ENCODE measurements around the gene TSC1. TPM values are rescaled to one million over a fixed set of nuclear protein-coding genes. Genes with fewer than 3 reads are reported as not detected.

Gene TSC1
- total RNA-seq, 1 donor from 2014 or later: 52.8 TPM

- intact Hi-C loops (cut with micrococcal nuclease): no loop called here
- H3K27me3 ChIP-seq (ENCODE audit: low read depth): no peaks in the 10 kb centered on the region
- H3K36me3 ChIP-seq: no peaks in the 10 kb centered on the region
- no peak for DNase-seq
- no peaks in the 10 kb centered on the region for H3K9me3 ChIP-seq (replicated peaks)
- no peak overlapping the region for H3K4me3 ChIP-seq
- H3K27ac ChIP-seq (replicated peaks): no peak overlapping the region
- TF ChIP-seq CTCF (IDR thresholded peaks at IDR 0.05; ENCODE audit: borderline replicate concordance): no peak
- H3K4me1 ChIP-seq: peaks cover 29% of the 10 kb centered on the region
Observed at GRCh38 chr9:132948482-132949050, 4.2 kb upstream of the TSC1 start.

- no peaks in the 10 kb centered on the region for H3K9me3 ChIP-seq (replicated peaks)
- H3K4me1 ChIP-seq: peaks cover 37% of the 10 kb centered on the region
- H3K36me3 ChIP-seq: no peaks in the 10 kb centered on the region
- DNase-seq: no peak
- no peak overlapping the region for H3K27ac ChIP-seq (replicated peaks)
- intact Hi-C loops (cut with micrococcal nuclease): no loop called here
- TF ChIP-seq CTCF (IDR thresholded peaks at IDR 0.05; ENCODE audit: borderline replicate concordance): no peak
- H3K4me3 ChIP-seq: no peak overlapping the region
- H3K27me3 ChIP-seq (ENCODE audit: low read depth): no peaks in the 10 kb centered on the region
Observed at GRCh38 chr9:132947756-132948155, 3.3 kb upstream of the TSC1 start.

- no peak for TF ChIP-seq CTCF (IDR thresholded peaks at IDR 0.05; ENCODE audit: borderline replicate concordance)
- Histone ChIP-seq H3K36me3 (no peaks in the 10 kb centered on the region), H3K27ac (replicated peaks) (peak overlapping the region; percentile 28), H3K4me1 (peaks cover 47% of the 10 kb centered on the region), H3K4me3 (no peak overlapping the region), H3K27me3 (ENCODE audit: low read depth) (no peaks in the 10 kb centered on the region), H3K9me3 (replicated peaks) (no peaks in the 10 kb centered on the region)
- intact Hi-C loops (cut with micrococcal nuclease): no loop called here
- no peak for DNase-seq
Observed at GRCh38 chr9:132946631-132947295, 2.3 kb upstream of the TSC1 start.

GRCh38 chr9:132946211-132946610 is 1.8 kb upstream of the TSC1 start:
- peak overlapping the region; percentile 28 for H3K27ac ChIP-seq (replicated peaks)
- no peaks in the 10 kb centered on the region for H3K27me3 ChIP-seq (ENCODE audit: low read depth)
- no peak overlapping the region for H3K4me3 ChIP-seq
- no peak for TF ChIP-seq CTCF (IDR thresholded peaks at IDR 0.05; ENCODE audit: borderline replicate concordance)
- peaks cover 53% of the 10 kb centered on the region for H3K4me1 ChIP-seq
- H3K36me3 ChIP-seq: no peaks in the 10 kb centered on the region
- DNase-seq: no peak
- H3K9me3 ChIP-seq (replicated peaks): no peaks in the 10 kb centered on the region
- intact Hi-C loops (cut with micrococcal nuclease): no loop called here

GRCh38 chr9:132945186-132946130 is 1.0 kb upstream of the TSC1 start:
- intact Hi-C loops (cut with micrococcal nuclease): no loop called here
- H3K9me3 ChIP-seq (replicated peaks): no peaks in the 10 kb centered on the region
- TF ChIP-seq CTCF (IDR thresholded peaks at IDR 0.05; ENCODE audit: borderline replicate concordance): no peak
- no peaks in the 10 kb centered on the region for H3K27me3 ChIP-seq (ENCODE audit: low read depth)
- no peaks in the 10 kb centered on the region for H3K36me3 ChIP-seq
- peak overlapping the region; percentile 100 for H3K4me3 ChIP-seq
- peak overlapping the region; percentile 98 for H3K27ac ChIP-seq (replicated peaks)
- peaks cover 60% of the 10 kb centered on the region for H3K4me1 ChIP-seq
- DNase-seq: no peak
